H1 (cell line): Measurements from ENCODE around the gene NLK. TPM values are rescaled to one million over a fixed set of nuclear protein-coding genes. Genes with fewer than 3 reads are reported as not detected.
A peak's percentile ranks its signal among the peaks of the same experiment; 100 is the strongest.
"Not testable (repeated sequence)": the region's sequence is repeated elsewhere in the genome, so short reads cannot be mapped to it uniquely, and the experiment has no call there.

Experiments used
- CTCF ChIA-PET: fragments of 300-600 bp; sonication (Branson Sonifier 250); formaldehyde crosslinking; loops from one replicate; lab custom pipeline; 2021; ENCODE audit not compliant: partially characterized antibody; lab: Charles Lee
- POLR2A ChIA-PET: fragments of 300-600 bp; sonication (Branson Sonifier 250); formaldehyde crosslinking; loops from one replicate; lab custom pipeline; 2021; ENCODE audit warnings: inconsistent platforms; ENCODE audit not compliant: partially characterized antibody; lab: Charles Lee
- DNase-seq, 2 experiments: peaks; one replicate each; pipeline versions ENCODE4 v3.0.0 to v3.0.0-alpha.2; 2010 to 2022; ENCODE audit warnings: low spot score in 2 of 2, low read depth in 1 of 2, mixed read lengths in 1 of 2
- FAIRE-seq: peaks from 2 replicates; lab custom pipeline; 2011; peaks lifted over from hg19 to GRCh38; lab: Jason Lieb, UNC
- H2AFZ ChIP-seq: 2 replicates; pipeline ENCODE4 v1.8.1; 2012; ENCODE audit warnings: low read length, inconsistent platforms
- H2AK5ac ChIP-seq: 2 replicates; pipeline ENCODE4 v1.6.1; 2013; ENCODE audit warnings: low read depth, low read length
- H2BK120ac ChIP-seq: replicated peaks from 2 replicates; pipeline ENCODE3; 2013; ENCODE audit warnings: low read depth, low read length, inconsistent platforms
- H2BK12ac ChIP-seq: 2 replicates; pipeline ENCODE4 v1.6.1; 2013; ENCODE audit warnings: low read depth, low read length
- H2BK15ac ChIP-seq: 2 replicates; pipeline ENCODE4 v1.6.1; 2013; ENCODE audit warnings: low read length
- H2BK20ac ChIP-seq: 2 replicates; pipeline ENCODE4 v1.6.1; 2013; ENCODE audit warnings: low read length
- H2BK5ac ChIP-seq: 2 replicates; pipeline ENCODE4 v1.6.1; 2013; ENCODE audit warnings: low read depth, low read length
- H3K14ac ChIP-seq: 2 replicates; pipeline ENCODE4 v1.6.1; 2013; ENCODE audit warnings: inconsistent platforms; ENCODE audit not compliant: insufficient read length
- H3K18ac ChIP-seq: 2 replicates; pipeline ENCODE4 v1.6.1; 2013; ENCODE audit warnings: low read length; ENCODE audit errors: extremely low read depth
- H3K23ac ChIP-seq: 2 replicates; pipeline ENCODE4 v1.6.1; 2013; ENCODE audit warnings: inconsistent platforms; ENCODE audit not compliant: insufficient read length
- H3K23me2 ChIP-seq: 2 replicates; pipeline ENCODE4 v1.6.1; 2013; ENCODE audit warnings: low read depth, low read length
- H3K27ac ChIP-seq: 2 replicates; pipeline ENCODE4 v1.6.1; 2011; ENCODE audit warnings: low read depth, low read length, inconsistent platforms
- H3K27me3 ChIP-seq, 4 experiments: replicated peaks in 1 of 4; 1 replicate in 1 of 4; 2 replicates in 3 of 4; pipeline versions ENCODE4 v1.6.1 to v1.8.1; 2011 to 2013; ENCODE audit warnings: low read length in 3 of 4, mild to moderate bottlenecking in 3 of 4, inconsistent platforms in 2 of 4, mixed read lengths in 2 of 4, moderate library complexity in 1 of 4; ENCODE audit not compliant: control insufficient read depth in 3 of 4, insufficient read depth in 3 of 4; ENCODE audit errors: extremely low read depth in 1 of 4
- H3K36me3 ChIP-seq, 4 experiments: 2 replicates each; pipeline versions ENCODE4 v1.6.1 to v1.8.1; 2011 to 2013; ENCODE audit warnings: mild to moderate bottlenecking in 4 of 4, low read length in 3 of 4, moderate library complexity in 2 of 4, control low read depth in 1 of 4, inconsistent platforms in 1 of 4; ENCODE audit not compliant: insufficient read depth in 4 of 4, control insufficient read depth in 2 of 4
- H3K4ac ChIP-seq: replicated peaks from 2 replicates; pipeline ENCODE3; 2013; ENCODE audit warnings: low read length, low read depth, mixed read lengths, inconsistent platforms; ENCODE audit not compliant: insufficient read length
- H3K4me1 ChIP-seq, 4 experiments: replicated peaks in 1 of 4; 1 replicate in 1 of 4; 2 replicates in 3 of 4; pipeline versions ENCODE4 v1.6.1 to v1.8.1; 2011 to 2013; ENCODE audit warnings: low read length in 3 of 4, inconsistent platforms in 2 of 4, mixed read lengths in 1 of 4; ENCODE audit not compliant: insufficient read depth in 4 of 4, control insufficient read depth in 3 of 4
- H3K4me2 ChIP-seq, 2 experiments: 2 replicates each; pipeline versions ENCODE4 v1.6.1 to v1.8.1; 2011 to 2013; ENCODE audit warnings: low read depth in 2 of 2, low read length in 2 of 2, control low read depth in 1 of 2, inconsistent platforms in 1 of 2, mild to moderate bottlenecking in 1 of 2; ENCODE audit not compliant: insufficient read depth in 1 of 2
- H3K4me3 ChIP-seq, 4 experiments: fragments of 200-600, 300-600 bp in 1 of 4; sonication (generic), shearing (Covaris generic), sonication (Bioruptor Twin) in 1 of 4; 2 replicates each; pipeline versions ENCODE4 v1.5.1 to v1.8.1; 2011 to 2016; ENCODE audit warnings: low read length in 4 of 4, low read depth in 3 of 4, control low read depth in 2 of 4, inconsistent platforms in 2 of 4, mild to moderate bottlenecking in 2 of 4, mixed read lengths in 1 of 4, moderate library complexity in 1 of 4; ENCODE audit not compliant: insufficient read depth in 2 of 4; ENCODE audit errors: extremely low read depth in 1 of 4
- H3K56ac ChIP-seq: replicated peaks from 2 replicates; pipeline ENCODE3; 2013; ENCODE audit warnings: low read depth, mild to moderate bottlenecking, mixed read lengths, low read length, inconsistent platforms; ENCODE audit not compliant: insufficient read length
- H3K79me1 ChIP-seq: 2 replicates; pipeline ENCODE4 v1.6.1; 2013; ENCODE audit warnings: low read depth, low read length, control low read depth
- H3K79me2 ChIP-seq, 2 experiments: 2 replicates each; pipeline versions ENCODE4 v1.6.1 to v1.8.1; 2012 to 2013; ENCODE audit warnings: low read length in 2 of 2, mild to moderate bottlenecking in 2 of 2, inconsistent platforms in 1 of 2; ENCODE audit not compliant: insufficient read depth in 2 of 2, control insufficient read depth in 1 of 2
- H3K9ac ChIP-seq, 4 experiments: replicated peaks in 1 of 4; 1 replicate in 1 of 4; 2 replicates in 3 of 4; pipeline versions ENCODE4 v1.6.1 to v1.8.1; 2011 to 2013; ENCODE audit warnings: low read depth in 3 of 4, low read length in 3 of 4, control low read depth in 2 of 4, mild to moderate bottlenecking in 2 of 4, moderate library complexity in 2 of 4, inconsistent platforms in 1 of 4; ENCODE audit errors: extremely low read depth in 1 of 4
- H3K9me3 ChIP-seq, 2 experiments: 2 replicates each; pipeline versions ENCODE4 v1.6.1 to v1.8.1; 2012 to 2013; ENCODE audit warnings: mild to moderate bottlenecking in 2 of 2, moderate library complexity in 2 of 2, control low read depth in 1 of 2, inconsistent platforms in 1 of 2, low read depth in 1 of 2, low read length in 1 of 2, mixed read lengths in 1 of 2; ENCODE audit not compliant: insufficient read depth in 2 of 2
- H4K20me1 ChIP-seq, 2 experiments: replicated peaks in 1 of 2; 2 replicates each; pipeline versions ENCODE3 to v1.8.1; 2011 to 2013; ENCODE audit warnings: inconsistent platforms in 2 of 2, low read length in 2 of 2, mild to moderate bottlenecking in 1 of 2; ENCODE audit not compliant: insufficient read depth in 2 of 2, control insufficient read depth in 1 of 2
- H4K5ac ChIP-seq: 2 replicates; pipeline ENCODE4 v1.6.1; 2013; ENCODE audit warnings: low read length, low read depth, mixed read lengths, inconsistent platforms; ENCODE audit not compliant: insufficient read length
- H4K8ac ChIP-seq: 2 replicates; pipeline ENCODE4 v1.8.0; 2013; ENCODE audit warnings: mild to moderate bottlenecking, moderate library complexity, low read length, inconsistent platforms; ENCODE audit not compliant: insufficient read depth; ENCODE audit errors: extremely low read depth
- H4K91ac ChIP-seq: replicated peaks from 2 replicates; pipeline ENCODE3; 2013; ENCODE audit warnings: low read length, mixed read lengths, inconsistent platforms; ENCODE audit not compliant: insufficient read length
- RAD21 ChIP-seq, 2 experiments: IDR thresholded peaks in 1 of 2; conservative IDR thresholded peaks in 1 of 2; 2 replicates each; pipeline ENCODE4 v1.6.1; 2011; ENCODE audit warnings: low read depth in 2 of 2, low read length in 2 of 2, improper control_type of control experiment in 1 of 2, inconsistent platforms in 1 of 2, mild to moderate bottlenecking in 1 of 2, moderate library complexity in 1 of 2
- WGBS, 2 experiments: shearing (Covaris generic) in 1 of 2; methylation state at CpG; one replicate each; pipeline versions ENCODE4 v1.1.6 to v1.1.7; 2013 to 2015; ENCODE audit warnings: low lambda C conversion rate in 2 of 2, mixed read lengths in 2 of 2, inconsistent platforms in 1 of 2, low coverage in 1 of 2, missing lambda C conversion rate in 1 of 2; ENCODE audit not compliant: insufficient replicate concordance in 2 of 2, insufficient coverage in 1 of 2, insufficient read length in 1 of 2; ENCODE audit errors: extremely low coverage in 1 of 2, missing lambda C conversion rate in 1 of 2; 5-methylcytosine and 5-hydroxymethylcytosine counted together
- polyA plus RNA-seq, 7 experiments: library from polyadenylated mRNA; depleted of rRNA in 3 of 7; stranded (reverse) in 5 of 7; unstranded in 2 of 7; fragments of >200 nt in 5 of 7; fragments of 200-250 nt in 2 of 7; gene quantifications; 1 replicate in 5 of 7; 2 replicates in 1 of 7; 4 replicates in 1 of 7; pipeline versions ENCODE4 v1.2.1 to v1.2.3, GENCODE V29; 2011 to 2013; ENCODE audit warnings: missing spikeins in 2 of 7, mixed read lengths in 2 of 7
- total RNA-seq: library from RNA; stranded (reverse); fragmentation: NEBNext Ultra II Directional; extraction: Animal tissue kit (Norgen Biotek cat#: 25700); gene quantifications from 2 replicates; pipeline ENCODE4 v1.2.1, GENCODE V29; 2021
- TF ChIP-seq, protein P1 (sequence below), 3 experiments: IDR thresholded peaks; 1 replicate in 2 of 3; 2 replicates in 1 of 3; pipeline versions ENCODE4 v1.5.1 to v1.6.1; 2011; ENCODE audit warnings: low read length in 3 of 3, mild to moderate bottlenecking in 3 of 3, inconsistent platforms in 2 of 3, low read depth in 1 of 3, moderate library complexity in 1 of 3; ENCODE audit not compliant: insufficient read depth in 1 of 3; ENCODE audit errors: control extremely low read depth in 1 of 3

Gene NLK
- total and polyA plus RNA-seq, 2 of the 8 experiments (the other 6 are each of a cell fraction or from before 2014, with no cell fraction given), result 30.8 to 49.9 TPM

DNA sequence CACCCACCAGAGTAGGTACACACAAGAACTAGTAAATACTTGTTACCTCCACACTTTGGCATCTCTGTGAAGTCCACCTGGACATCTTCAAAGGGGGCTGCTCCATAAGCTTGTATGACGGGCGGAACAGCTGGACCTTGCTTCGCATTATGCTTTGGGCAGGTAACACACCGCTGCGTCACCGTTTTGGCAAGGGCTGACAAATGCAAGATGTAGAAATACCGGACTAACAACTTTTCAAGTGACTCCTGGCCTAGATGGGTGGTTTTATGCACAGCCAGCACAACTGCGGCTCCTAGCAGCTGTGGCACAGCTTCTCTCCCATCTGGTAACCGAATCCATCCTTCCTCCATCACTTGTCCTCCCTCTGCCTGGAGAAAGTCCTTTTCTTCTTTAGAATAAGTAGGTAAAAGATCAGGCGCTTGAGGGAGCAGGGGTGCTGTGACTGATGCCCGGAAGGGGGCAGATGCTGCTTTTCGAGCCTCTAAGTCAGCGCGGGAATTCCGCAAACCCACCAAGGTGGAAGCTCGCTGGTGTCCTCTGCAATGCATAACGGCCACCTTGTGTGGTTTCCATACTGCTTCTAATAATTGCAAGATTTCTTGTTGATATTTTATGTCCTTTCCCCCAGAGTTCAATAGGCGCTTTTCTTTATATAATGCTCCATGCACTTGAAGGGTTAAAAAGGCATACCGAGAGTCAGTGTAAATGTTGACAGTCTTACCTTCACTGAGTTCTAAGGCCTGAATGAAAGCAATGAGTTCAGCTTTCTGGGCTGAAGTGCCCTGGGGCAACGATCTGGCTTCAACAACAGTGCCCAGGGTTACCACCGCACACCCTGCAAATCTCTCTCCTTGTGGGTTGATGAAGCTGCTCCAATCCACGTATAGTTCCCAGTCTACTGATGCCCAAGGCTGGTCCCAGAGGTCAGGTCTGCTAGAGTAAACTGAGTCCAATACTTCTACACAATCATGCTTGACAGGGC lies 191.7 kb downstream of the NLK start:
- not testable (repeated sequence) for H3K14ac ChIP-seq, H2BK15ac ChIP-seq, H2BK120ac ChIP-seq, H3K79me1 ChIP-seq, H3K56ac ChIP-seq, H3K36me3 ChIP-seq, FAIRE-seq, H3K79me2 ChIP-seq, H4K5ac ChIP-seq, DNase-seq
- peak overlapping the region; percentile 57 for H4K8ac ChIP-seq
- CTCF ChIA-PET, result interaction anchor here (0.7 to 17.5 kb wide), 26 partner anchors 12 to 433 kb away, joined by 3 to 266 read pairs (median 3); partner anchors contain the start of gene TMEM97
- peak in 1 of 2 experiments; percentile 18; a peak in 1 of 4 replicates for TF ChIP-seq RAD21 (IDR thresholded peaks at IDR 0.05 in 1 of 2, conservative IDR thresholded peaks at IDR 0.05 in 1 of 2; ENCODE audit: low read depth in 2 of 2, low read length in 2 of 2)
- TF ChIP-seq, protein P1, sequence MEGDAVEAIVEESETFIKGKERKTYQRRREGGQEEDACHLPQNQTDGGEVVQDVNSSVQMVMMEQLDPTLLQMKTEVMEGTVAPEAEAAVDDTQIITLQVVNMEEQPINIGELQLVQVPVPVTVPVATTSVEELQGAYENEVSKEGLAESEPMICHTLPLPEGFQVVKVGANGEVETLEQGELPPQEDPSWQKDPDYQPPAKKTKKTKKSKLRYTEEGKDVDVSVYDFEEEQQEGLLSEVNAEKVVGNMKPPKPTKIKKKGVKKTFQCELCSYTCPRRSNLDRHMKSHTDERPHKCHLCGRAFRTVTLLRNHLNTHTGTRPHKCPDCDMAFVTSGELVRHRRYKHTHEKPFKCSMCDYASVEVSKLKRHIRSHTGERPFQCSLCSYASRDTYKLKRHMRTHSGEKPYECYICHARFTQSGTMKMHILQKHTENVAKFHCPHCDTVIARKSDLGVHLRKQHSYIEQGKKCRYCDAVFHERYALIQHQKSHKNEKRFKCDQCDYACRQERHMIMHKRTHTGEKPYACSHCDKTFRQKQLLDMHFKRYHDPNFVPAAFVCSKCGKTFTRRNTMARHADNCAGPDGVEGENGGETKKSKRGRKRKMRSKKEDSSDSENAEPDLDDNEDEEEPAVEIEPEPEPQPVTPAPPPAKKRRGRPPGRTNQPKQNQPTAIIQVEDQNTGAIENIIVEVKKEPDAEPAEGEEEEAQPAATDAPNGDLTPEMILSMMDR (IDR thresholded peaks at IDR 0.05; ENCODE audit: control extremely low read depth in 1 of 3, insufficient read depth in 1 of 3, low read depth in 1 of 3, low read length in 3 of 3), result peak in 2 of 3 experiments; percentile 16 to 20; a peak in 2 of 4 replicates
- TF ChIP-seq, all 59 proteins: peak for 2; not testable (repeated sequence) for 57
- peak overlapping the region in 1 of 2 experiments; percentile 31; a peak in 2 of 4 replicates for H3K4me2 ChIP-seq
- not testable (repeated sequence) for H4K20me1 ChIP-seq, H3K9ac ChIP-seq, H2AK5ac ChIP-seq, H2BK5ac ChIP-seq, H3K27ac ChIP-seq, H3K4ac ChIP-seq, H3K18ac ChIP-seq, H3K4me3 ChIP-seq, H3K9me3 ChIP-seq, H3K23ac ChIP-seq, H3K27me3 ChIP-seq, H2AFZ ChIP-seq, H2BK12ac ChIP-seq, H2BK20ac ChIP-seq, H4K91ac ChIP-seq, H3K23me2 ChIP-seq
- POLR2A ChIA-PET, result interaction anchor here (1.2 to 1.8 kb wide), 2 partner anchors 14 to 17 kb away, joined by 4 to 5 read pairs; no protein-coding TSS in a partner anchor
- 84% methylated on average over 22 of the region's 22 CpGs; no CpG with 5 or more reads in 1 of the 2 experiments for WGBS, 2 experiments
- peaks cover 6 to 14% (median 8%) of the 10 kb centered on the region in 4 experiments; a peak in 6 of 7 replicates for H3K4me1 ChIP-seq
